ENCODE measurements around the gene RALGDS. TPM values are rescaled to one million over a fixed set of nuclear protein-coding genes. Genes with fewer than 3 reads are reported as not detected.

Gene RALGDS
- total and polyA plus RNA-seq, 2 experiments from 2014 or later = 8.6 to 20.3 TPM

DNA sequence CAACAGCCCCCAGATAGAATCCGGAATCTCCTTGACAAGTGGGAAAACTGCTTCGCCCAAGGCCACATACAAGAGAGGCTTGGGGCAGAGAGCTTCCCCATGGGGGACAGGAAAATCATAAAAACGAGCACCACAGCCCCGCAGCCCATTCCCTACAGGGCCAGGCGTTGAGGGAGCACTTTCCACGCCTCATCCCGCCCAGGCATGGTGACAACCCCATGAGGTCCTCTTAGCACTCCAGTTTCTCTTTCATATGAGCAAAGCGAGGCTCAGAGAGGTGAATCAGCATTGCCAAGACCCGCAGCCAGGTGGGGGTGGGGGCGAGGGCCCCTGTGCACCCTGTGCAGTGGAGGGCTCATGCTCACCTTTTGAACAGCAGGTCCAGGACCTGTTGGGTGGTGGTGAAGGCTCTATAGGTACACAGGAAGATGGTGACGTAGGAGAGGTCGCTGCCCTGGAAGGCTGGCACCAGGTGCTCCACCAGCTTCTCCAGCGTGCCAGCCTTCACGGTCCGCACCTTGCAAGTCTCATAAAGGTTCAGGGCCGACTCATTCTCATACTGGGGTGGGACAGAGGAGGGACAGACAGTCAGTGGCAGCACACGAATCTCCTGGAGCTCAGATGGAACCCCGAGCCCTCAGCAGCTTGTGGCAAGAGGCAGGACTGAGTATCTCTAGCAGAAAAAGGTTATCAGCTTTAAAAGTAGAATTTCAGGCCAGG lies 10.9 kb downstream of the RALGDS start (continued):
- TF ChIP-seq, protein P1, sequence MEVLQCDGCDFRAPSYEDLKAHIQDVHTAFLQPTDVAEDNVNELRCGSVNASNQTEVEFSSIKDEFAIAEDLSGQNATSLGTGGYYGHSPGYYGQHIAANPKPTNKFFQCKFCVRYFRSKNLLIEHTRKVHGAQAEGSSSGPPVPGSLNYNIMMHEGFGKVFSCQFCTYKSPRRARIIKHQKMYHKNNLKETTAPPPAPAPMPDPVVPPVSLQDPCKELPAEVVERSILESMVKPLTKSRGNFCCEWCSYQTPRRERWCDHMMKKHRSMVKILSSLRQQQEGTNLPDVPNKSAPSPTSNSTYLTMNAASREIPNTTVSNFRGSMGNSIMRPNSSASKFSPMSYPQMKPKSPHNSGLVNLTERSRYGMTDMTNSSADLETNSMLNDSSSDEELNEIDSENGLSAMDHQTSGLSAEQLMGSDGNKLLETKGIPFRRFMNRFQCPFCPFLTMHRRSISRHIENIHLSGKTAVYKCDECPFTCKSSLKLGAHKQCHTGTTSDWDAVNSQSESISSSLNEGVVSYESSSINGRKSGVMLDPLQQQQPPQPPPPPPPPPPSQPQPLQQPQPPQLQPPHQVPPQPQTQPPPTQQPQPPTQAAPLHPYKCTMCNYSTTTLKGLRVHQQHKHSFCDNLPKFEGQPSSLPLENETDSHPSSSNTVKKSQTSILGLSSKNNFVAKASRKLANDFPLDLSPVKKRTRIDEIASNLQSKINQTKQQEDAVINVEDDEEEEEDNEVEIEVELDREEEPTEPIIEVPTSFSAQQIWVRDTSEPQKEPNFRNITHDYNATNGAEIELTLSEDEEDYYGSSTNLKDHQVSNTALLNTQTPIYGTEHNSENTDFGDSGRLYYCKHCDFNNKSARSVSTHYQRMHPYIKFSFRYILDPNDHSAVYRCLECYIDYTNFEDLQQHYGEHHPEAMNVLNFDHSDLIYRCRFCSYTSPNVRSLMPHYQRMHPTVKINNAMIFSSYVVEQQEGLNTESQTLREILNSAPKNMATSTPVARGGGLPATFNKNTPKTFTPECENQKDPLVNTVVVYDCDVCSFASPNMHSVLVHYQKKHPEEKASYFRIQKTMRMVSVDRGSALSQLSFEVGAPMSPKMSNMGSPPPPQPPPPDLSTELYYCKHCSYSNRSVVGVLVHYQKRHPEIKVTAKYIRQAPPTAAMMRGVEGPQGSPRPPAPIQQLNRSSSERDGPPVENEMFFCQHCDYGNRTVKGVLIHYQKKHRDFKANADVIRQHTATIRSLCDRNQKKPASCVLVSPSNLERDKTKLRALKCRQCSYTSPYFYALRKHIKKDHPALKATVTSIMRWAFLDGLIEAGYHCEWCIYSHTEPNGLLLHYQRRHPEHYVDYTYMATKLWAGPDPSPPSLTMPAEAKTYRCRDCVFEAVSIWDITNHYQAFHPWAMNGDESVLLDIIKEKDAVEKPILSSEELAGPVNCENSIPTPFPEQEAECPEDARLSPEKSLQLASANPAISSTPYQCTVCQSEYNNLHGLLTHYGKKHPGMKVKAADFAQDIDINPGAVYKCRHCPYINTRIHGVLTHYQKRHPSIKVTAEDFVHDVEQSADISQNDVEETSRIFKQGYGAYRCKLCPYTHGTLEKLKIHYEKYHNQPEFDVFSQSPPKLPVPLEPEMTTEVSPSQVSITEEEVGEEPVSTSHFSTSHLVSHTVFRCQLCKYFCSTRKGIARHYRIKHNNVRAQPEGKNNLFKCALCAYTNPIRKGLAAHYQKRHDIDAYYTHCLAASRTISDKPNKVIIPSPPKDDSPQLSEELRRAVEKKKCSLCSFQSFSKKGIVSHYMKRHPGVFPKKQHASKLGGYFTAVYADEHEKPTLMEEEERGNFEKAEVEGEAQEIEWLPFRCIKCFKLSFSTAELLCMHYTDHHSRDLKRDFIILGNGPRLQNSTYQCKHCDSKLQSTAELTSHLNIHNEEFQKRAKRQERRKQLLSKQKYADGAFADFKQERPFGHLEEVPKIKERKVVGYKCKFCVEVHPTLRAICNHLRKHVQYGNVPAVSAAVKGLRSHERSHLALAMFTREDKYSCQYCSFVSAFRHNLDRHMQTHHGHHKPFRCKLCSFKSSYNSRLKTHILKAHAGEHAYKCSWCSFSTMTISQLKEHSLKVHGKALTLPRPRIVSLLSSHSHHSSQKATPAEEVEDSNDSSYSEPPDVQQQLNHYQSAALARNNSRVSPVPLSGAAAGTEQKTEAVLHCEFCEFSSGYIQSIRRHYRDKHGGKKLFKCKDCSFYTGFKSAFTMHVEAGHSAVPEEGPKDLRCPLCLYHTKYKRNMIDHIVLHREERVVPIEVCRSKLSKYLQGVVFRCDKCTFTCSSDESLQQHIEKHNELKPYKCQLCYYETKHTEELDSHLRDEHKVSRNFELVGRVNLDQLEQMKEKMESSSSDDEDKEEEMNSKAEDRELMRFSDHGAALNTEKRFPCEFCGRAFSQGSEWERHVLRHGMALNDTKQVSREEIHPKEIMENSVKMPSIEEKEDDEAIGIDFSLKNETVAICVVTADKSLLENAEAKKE (CRISPR knock-in tag; IDR thresholded peaks at IDR 0.05) = no peak
- TF ChIP-seq STAT1 (IDR thresholded peaks at IDR 0.05; ENCODE audit: unreplicated experiment) = no peak

DNA sequence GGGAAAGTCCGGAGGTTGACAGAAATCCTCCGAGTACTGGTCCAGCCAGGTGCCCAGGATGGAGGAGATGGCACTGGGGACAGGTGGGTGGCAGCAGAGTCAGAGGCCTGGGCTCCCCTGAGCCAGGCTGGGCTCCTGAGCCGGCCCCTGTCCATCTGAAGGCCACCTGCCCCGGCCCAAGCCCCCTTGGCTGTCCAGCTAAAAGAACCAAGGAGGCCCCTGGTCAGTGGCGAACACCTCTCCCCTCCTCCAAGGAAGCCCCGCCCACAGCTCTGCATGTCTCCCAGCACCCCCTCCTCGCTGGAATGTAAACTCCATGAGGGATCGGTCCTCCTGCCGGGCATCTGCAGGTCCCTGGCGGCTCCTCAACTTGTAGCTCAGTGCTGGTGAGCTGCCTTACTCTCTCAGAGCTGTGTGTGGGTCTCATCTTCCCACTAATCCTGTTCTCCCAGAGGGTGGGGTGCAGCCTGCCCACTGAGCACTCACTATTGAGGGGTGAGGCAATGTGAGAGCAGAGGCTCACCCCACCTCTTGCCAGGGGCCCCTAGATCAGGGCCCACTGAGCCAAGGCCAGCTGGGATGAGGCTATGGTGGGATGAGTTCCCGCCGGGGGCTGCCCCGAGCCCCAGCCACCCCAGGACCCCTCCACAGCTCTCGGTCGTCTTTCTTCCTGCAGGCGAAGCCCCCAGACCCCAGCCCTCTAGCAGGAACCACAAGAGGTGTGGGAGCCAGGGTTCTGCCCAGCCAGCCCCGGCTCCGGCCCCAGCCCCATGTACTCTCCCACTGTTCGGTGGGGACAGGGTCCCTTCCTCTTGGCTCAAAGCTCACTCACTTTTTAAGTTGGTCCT lies 12.0 kb downstream of the RALGDS start:
- no peaks in the 10 kb centered on the region for H3F3A ChIP-seq (replicated peaks; ENCODE audit: low read depth)
- H4K20me1 ChIP-seq (replicated peaks; ENCODE audit: insufficient read depth) = no peaks in the 10 kb centered on the region; the same call in 1 of the 2 replicates
- Mint-ChIP-seq H3K4me3 (no peak overlapping the region), H3K4me1 (peaks cover 4% of the 10 kb centered on the region), H3K9me3 (no peaks in the 10 kb centered on the region), H3K36me3 (ENCODE audit: low read depth) (peaks cover 10% of the 10 kb centered on the region), H3K27ac (no peak overlapping the region; the same call in 1 of the 2 replicates), H3K27me3 (ENCODE audit: insufficient read depth, low read depth, poor library complexity) (peaks cover 8% of the 10 kb centered on the region)
- no peak overlapping the region for H2AFZ ChIP-seq
- H3K4me2 ChIP-seq = no peak overlapping the region
- no peak overlapping the region for H3K4me3 ChIP-seq
- no peaks in the 10 kb centered on the region for H3K36me3 ChIP-seq (ENCODE audit: insufficient read depth)
- H3K27ac ChIP-seq (ENCODE audit: low read depth) = no peak overlapping the region
- no peak for DNase-seq (ENCODE audit: low spot score)
- no peak; the same call in 2 of the 3 replicates for ATAC-seq
- H3K79me2 ChIP-seq (replicated peaks; ENCODE audit: insufficient read depth) = no peaks in the 10 kb centered on the region
- TF ChIP-seq, protein P2, sequence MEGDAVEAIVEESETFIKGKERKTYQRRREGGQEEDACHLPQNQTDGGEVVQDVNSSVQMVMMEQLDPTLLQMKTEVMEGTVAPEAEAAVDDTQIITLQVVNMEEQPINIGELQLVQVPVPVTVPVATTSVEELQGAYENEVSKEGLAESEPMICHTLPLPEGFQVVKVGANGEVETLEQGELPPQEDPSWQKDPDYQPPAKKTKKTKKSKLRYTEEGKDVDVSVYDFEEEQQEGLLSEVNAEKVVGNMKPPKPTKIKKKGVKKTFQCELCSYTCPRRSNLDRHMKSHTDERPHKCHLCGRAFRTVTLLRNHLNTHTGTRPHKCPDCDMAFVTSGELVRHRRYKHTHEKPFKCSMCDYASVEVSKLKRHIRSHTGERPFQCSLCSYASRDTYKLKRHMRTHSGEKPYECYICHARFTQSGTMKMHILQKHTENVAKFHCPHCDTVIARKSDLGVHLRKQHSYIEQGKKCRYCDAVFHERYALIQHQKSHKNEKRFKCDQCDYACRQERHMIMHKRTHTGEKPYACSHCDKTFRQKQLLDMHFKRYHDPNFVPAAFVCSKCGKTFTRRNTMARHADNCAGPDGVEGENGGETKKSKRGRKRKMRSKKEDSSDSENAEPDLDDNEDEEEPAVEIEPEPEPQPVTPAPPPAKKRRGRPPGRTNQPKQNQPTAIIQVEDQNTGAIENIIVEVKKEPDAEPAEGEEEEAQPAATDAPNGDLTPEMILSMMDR (conservative IDR thresholded peaks at IDR 0.05; ENCODE audit: low read depth in 2 of 2) = no peak
- TF ChIP-seq, protein P3, sequence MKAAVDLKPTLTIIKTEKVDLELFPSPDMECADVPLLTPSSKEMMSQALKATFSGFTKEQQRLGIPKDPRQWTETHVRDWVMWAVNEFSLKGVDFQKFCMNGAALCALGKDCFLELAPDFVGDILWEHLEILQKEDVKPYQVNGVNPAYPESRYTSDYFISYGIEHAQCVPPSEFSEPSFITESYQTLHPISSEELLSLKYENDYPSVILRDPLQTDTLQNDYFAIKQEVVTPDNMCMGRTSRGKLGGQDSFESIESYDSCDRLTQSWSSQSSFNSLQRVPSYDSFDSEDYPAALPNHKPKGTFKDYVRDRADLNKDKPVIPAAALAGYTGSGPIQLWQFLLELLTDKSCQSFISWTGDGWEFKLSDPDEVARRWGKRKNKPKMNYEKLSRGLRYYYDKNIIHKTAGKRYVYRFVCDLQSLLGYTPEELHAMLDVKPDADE (IDR thresholded peaks at IDR 0.05) = no peak
- no peak for TF ChIP-seq ZNF331 (CRISPR knock-in tag; IDR thresholded peaks at IDR 0.05; ENCODE audit: low read depth)
- no peak for TF ChIP-seq JUNB (IDR thresholded peaks at IDR 0.05; ENCODE audit: unreplicated experiment)
- TF ChIP-seq EZH2phosphoT487 (IDR thresholded peaks at IDR 0.05; ENCODE audit: unreplicated experiment) = no peak
- TF ChIP-seq POLR2AphosphoS5 (IDR thresholded peaks at IDR 0.05; ENCODE audit: low read depth) = no peak
- no peak for TF ChIP-seq NANOG (IDR thresholded peaks at IDR 0.05; ENCODE audit: borderline replicate concordance)
- no peaks in the 10 kb centered on the region for H3K27me3 ChIP-seq (ENCODE audit: insufficient read depth)
- no peaks in the 10 kb centered on the region for H3K9me2 ChIP-seq (ENCODE audit: insufficient read depth)
- H3K4me1 ChIP-seq (ENCODE audit: insufficient read depth) = no peaks in the 10 kb centered on the region
